ENCODE results near the gene GFI1B.
"Not testable (repeated sequence)": the region's sequence is repeated elsewhere in the genome, so short reads cannot be mapped to it uniquely, and the experiment has no call there.

GFI1B gene

GRCh38 chr9:132978451-132979131, at the start of gene GFI1B:
Gene GFI1B (plus strand): TSS chr9:132978694. CDS start chr9:132986679, 7,985 bp downstream.
- DNase-seq = peak; percentile 66

- DNase-seq = no peak
Observed at GRCh38 chr9:132931178-132931735, 47.2 kb upstream of the GFI1B start.

GRCh38 chr9:132935026-132935425, 43.5 kb upstream of the GFI1B start:
- DNase-seq = peak; percentile 91

DNA sequence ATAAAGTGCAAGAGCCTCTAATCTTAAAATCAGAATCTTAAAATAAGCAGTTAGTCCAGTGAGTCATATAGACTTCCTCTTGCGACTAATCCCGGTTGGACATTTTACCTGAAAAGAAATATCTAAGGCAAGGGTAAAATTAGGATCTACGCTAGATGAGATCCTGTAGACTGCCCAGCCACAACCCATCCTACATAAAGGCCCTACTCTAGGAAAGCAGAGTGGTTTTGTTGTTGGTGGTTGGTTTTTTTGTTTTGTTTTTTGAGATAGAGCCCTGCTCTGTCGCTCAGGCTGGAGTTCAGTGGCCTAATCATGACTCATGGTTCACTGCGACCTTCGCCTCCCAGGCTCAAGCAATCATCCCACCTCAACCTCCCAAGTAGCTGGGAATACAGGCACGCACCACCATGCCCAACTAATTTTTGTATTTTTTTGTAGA, 41.0 kb upstream of the GFI1B start:
- no peak for DNase-seq

GRCh38 chr9:132939169-132939568, 39.3 kb upstream of the GFI1B start:
- no peak for DNase-seq

DNA sequence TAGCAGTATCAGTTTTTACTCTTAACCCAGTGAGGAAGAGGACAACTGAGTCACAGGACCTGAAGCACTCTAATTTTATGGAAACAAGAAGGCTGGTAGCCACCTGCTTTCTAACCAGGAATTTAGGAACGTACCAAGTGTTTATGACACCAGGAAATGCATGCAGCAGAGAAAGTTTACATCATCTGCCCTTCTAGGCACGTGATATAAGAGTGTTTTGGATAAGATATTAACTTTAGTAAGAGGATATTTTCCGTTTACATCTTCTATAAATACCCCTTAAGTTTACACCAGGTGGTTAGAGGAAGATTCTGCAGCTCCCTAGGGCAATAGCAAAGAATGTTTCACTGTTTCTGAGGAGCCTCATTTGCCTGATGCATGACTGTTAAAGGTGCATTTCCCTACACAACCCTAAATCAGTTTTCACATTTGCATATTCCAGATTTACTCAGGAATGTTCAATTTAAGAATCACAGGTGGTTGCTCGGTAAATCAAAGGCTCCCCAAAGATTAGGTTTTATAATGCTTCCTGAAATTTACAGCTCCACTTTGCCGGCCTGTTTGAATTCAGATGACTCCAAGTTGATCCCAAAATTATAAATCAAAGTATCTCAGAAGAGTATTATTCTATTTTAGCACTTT, 35.8 kb upstream of the GFI1B start:
- DNase-seq = peak; percentile 56

DNA sequence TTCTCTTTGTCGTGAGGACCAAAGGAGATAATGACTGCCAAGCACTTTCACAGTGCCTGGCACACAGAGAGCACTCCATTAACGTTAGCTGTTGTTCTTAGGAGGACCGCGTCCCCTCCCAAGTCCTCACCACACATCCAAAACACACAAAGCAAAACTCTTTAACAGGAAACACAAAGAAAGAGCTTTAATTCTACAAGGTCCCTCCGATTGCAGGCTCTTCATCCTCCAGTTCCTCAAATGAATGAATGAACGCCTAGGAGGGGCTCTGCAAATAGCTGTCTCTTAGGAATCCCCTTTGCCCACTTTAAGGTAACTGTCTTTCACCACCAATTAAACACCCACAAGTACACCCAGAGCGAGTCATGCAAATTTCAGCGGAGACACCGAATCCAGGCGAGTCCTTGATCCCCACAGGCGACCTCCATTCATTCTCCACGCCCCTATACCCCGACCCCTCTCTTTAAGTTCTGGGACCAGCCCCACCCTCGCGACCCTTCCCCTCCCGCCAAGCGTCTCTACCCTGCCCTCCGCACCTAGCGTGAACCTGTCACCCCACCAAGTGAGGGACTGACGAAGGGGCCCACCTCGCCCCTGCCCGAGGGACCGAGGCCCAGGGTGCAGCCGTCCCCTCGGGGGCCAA, 34.7 kb upstream of the GFI1B start:
- DNase-seq = no peak

DNA sequence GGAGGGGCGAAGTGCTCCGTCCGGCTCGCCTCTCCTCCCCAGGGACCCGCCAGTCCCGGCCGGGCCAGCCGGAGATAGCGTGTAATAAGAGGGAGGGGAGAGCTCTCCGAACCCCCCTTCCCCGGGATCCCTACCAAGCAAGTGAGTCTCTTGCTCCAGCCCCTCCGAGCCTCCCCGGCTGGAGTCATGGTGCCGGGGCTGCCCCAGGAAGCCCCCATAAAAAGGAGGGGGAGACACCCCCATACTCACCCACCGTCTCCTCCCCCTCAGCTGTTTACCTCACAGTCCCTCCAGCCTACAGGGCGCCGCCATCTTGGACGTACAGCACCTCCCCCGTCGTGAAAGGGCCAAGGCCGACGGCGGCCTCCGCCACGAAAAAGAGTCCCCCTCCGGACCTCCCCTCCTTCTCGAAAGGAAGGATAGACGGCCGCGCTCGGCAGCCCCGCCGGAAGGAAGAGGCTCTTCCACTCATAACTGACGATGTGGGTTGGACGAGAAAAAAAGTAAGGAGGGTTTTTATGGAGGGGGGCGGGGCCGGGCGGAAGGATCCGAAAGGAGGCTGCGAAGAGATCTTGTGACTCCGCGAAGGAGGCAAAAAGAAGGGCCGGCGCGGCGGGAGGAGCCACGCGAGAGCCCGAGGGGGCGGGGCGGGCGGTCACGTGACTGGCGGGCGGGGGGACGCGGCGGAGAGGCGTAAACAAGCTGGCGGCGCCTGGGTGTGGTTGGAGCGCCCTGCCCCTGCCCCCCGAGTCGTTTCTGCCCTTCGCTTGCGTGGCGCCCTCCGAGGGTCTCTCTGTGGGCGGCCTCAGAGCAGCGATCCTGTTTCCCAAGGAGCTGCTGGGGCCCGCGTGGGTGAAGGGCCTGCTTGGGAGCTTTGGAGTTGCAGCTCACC, 34.0 kb upstream of the GFI1B start, which contains the start of gene TSC1:
Gene TSC1 (minus strand): TSS at position 323 of the 892 bp plus-strand sequence. CDS start 15,744 bp downstream, outside the sequence.
- DNase-seq = peak; percentile 98

DNA sequence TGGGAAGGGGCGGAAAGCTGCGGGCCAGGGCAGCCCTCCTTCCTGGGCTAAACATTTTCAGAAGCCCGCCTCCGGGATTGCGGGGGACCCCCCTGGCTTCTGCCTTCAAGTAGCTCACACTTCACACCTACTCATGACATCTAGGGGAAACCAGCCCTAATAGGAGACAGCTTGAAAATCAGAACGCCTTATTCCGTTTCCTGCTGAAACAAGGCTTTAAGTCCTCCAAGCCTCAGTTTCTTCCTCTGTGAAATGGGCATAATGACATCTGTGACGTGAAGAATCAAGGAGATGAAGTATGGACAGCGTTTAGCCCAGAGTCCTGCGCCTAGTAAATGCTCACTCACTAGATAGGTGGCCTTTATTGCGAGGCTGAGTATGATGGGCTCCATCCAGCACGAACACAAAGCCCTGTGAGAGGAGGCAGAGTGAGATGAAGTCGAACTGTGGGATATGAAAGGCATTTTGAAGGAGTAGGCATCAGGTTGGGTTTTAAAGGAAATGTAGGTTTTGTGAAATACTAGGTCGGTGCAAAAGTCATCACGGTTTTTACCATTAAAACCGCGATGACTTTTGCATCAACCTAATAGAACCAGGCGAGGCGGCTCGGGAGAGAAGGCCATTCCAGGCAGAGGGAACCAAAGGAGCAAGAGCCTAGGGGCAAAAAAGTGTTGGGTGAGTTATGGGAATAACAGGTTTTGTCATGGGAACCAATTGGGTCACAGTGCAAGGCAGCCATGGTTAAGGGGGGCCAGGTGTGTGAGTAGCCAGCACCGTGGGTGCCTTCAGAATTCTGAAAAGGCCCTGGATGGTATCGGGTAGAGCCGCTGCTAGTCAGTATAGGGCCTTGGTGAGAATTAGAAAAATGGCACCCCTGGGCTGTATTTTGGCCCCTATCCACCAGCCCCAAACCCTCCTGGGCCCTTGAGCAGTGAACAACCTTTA, 33.0 kb upstream of the GFI1B start:
- peak; percentile 52 for DNase-seq

DNA sequence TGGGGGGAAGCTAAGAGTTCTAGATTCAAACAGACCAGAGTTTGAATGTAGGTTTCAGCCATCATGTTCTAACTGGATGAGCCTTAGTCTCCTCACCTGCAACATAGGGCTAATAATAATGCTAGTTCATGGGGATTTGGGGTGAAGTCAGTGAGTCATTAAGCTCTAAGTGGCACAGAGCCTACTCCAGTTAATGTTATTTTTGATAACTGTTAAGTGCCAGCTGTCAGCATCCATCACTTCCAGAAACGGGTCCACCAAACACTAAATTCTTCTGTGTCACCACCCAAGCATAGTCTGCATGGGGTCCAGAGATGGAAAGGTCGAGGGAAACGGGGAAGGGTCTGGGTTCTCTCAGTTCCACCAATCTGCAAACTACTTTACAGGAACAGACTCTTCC, 32.3 kb upstream of the GFI1B start:
- peak; percentile 23 for DNase-seq

DNA sequence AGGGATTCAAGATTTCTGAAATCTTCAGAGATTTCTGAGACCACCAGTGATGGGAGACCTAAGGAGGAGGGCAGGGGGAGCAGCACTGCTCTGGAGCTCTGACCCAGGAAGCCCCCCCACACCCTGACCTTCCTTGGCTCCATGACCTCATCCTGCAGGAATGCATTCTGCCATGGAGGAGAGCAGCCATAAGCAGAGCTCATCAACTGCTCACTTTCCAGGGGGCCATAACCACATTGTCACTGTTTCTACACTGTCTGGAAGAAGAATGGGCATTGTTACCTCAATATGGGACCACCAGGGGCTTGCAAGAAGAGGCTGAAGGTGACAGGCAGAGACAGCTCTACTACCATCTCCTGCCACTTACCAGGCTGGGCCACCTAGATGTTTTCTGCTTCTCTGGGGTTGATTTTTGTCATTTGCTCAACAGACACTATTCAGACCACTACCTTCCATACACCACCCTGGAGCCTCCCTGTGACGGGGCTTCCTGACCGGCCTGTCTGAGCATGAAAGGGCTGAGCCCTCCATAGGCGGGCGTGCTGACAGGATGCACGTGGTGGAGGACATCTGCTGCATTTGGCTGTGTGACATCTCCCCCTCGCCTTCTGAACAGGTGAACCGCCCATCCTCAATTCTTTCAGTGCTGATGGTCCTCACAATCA, 31.7 kb upstream of the GFI1B start:
- peak; percentile 81 for DNase-seq

DNA sequence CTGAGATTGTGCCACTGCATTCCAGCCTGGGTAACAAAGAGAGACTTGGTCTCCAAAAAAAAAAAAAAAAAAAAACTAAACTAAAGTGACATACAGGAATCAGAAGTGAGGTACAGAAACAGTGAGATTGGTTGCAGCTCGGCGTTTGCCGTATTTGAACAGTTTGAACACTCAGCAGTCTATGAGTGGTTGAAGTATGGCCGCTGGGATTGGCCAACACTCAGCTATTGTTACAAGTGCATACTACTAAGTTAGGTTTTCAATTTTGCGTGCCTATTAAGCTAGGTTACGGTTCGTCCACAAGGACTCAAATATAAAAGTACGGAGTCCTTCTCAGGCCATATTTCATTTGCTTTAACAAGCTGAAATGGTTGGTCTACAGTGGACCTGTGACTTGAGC, 30.7 kb upstream of the GFI1B start:
- DNase-seq = no peak

- no peak for DNase-seq
Observed at GRCh38 chr9:132948482-132949050, 29.9 kb upstream of the GFI1B start.

DNA sequence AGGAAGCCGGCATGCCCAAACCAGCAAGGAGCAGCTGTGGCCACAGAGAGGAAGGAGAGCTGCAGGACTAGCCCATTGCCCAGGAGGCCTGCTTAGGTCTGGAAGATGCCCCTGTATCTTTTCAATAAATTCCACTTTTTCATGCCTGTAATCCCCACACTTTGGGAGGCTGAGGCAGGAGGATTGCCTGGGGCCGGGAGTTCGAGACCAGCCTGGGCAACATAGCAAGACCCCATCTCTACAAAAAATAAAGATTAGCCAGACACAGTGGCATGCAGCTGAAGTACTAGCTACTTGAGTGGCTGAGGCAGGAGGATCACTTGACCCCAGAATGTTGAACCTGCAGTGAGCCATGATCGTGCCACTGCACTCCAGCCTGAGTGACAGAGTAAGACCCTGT, 28.8 kb upstream of the GFI1B start:
- DNase-seq = no peak

- no peak for DNase-seq
Observed at GRCh38 chr9:132955123-132955522, 23.4 kb upstream of the GFI1B start.

DNA sequence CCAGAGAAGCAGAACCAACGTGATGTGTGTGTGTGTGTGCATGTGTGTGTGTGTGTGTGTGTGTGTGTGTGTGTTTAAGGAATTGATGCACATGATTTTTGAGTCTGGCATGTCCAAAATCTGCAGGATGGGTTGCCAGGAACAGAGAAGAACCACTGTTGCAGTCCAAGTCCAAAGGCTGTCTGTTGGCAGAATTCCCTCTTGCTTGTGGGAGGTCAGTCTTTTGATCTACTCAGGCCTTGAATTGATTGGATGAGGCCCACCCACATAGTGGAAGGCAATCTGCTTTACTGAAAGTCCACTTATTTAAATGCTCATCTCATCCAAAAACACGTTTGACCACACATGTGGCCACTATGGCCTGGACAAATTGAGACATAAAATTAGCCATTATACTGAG, 22.7 kb upstream of the GFI1B start:
- no peak for DNase-seq

GRCh38 chr9:132957805-132958204, 20.7 kb upstream of the GFI1B start:
- peak; percentile 72 for DNase-seq

DNA sequence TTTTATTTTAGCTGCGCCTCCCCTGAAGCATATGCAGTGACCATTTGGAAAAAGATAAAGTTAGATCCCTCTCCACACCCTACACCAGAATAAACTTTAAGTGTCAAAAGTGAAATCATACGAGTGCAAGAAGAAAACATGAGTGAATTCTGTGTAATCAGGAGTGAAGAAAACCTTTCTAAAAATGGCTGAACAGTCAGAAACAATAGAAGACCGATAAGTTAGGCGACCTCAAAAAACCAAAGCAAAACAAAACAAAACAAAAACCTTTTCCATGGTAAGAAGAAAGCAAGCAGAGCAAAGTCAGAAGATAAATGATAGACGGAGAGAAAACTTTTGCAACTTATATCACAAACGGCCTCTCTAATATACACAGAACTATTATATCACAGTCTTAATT, 17.5 kb upstream of the GFI1B start:
- no peak for DNase-seq

- no peak for DNase-seq
Observed at GRCh38 chr9:132965478-132965877, 13.0 kb upstream of the GFI1B start.

- not testable (repeated sequence) for DNase-seq
Observed at GRCh38 chr9:132967908-132968307, 10.6 kb upstream of the GFI1B start.

DNA sequence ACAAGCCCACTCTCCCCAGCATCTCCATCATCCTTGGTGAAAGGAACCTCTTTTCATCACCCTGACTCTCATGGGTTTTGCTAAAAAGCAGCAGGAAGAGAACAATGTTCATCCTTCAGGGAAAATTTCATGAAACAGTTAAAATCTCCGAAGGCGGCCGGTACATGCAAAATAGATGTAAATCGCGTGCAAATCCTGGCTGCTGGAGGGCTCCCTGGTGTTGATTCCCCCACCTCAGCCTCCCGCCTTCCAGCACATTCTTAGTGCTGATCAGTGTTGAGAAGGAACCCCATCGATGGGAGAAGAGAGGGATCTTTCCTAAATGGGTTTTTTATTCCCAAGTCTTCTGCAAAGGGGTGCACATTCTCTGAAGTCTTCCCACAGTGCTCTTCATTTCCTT, 8.7 kb upstream of the GFI1B start:
- DNase-seq = no peak

Data from NCI-H2171 treated with DMSO at 0.1 percent for 48 hours (cell line).